H9 (cell line): ENCODE data around the gene VPS13A. TPM values are rescaled to one million over a fixed set of nuclear protein-coding genes. Genes with fewer than 3 reads are reported as not detected.

Source experiments
- DNase-seq: peaks from one replicate; pipeline ENCODE4 v3.0.0-alpha.2; 2017
- H2AFZ ChIP-seq: one replicate; pipeline ENCODE4 v1.6.1; 2013; ENCODE audit warnings: mild to moderate bottlenecking, low read length, control low read depth, moderate library complexity
- H2AK5ac ChIP-seq: 2 replicates; pipeline ENCODE4 v1.6.1; 2013; ENCODE audit warnings: low read length, control low read depth, mixed read lengths; ENCODE audit not compliant: insufficient read length
- H2BK120ac ChIP-seq: one replicate; pipeline ENCODE4 v1.6.1; 2013; ENCODE audit warnings: low read depth, mild to moderate bottlenecking, low read length, control low read depth, inconsistent platforms; ENCODE audit not compliant: poor library complexity, severe bottlenecking
- H2BK12ac ChIP-seq: 2 replicates; pipeline ENCODE4 v1.6.1; 2013; ENCODE audit warnings: low read length, control low read depth, mixed read lengths, low read depth; ENCODE audit not compliant: insufficient read length
- H2BK15ac ChIP-seq: 2 replicates; pipeline ENCODE4 v1.6.1; 2013; ENCODE audit warnings: low read depth, low read length, control low read depth
- H2BK20ac ChIP-seq: one replicate; pipeline ENCODE4 v1.6.1; 2013; ENCODE audit warnings: low read depth, mild to moderate bottlenecking, low read length, control low read depth, inconsistent platforms; ENCODE audit not compliant: poor library complexity, severe bottlenecking
- H2BK5ac ChIP-seq: 2 replicates; pipeline ENCODE4 v1.6.1; 2013; ENCODE audit warnings: low read length, control low read depth, mixed read lengths; ENCODE audit not compliant: insufficient read length
- H3K14ac ChIP-seq: 2 replicates; pipeline ENCODE4 v1.6.1; 2013; ENCODE audit warnings: low read length, control low read depth; ENCODE audit not compliant: insufficient read depth
- H3K18ac ChIP-seq: 2 replicates; pipeline ENCODE4 v1.6.1; 2013; ENCODE audit warnings: low read depth, mild to moderate bottlenecking, mixed read lengths, low read length, control low read depth; ENCODE audit not compliant: insufficient read length
- H3K23ac ChIP-seq: 2 replicates; pipeline ENCODE4 v1.6.1; 2013; ENCODE audit warnings: low read length, control low read depth, mixed read lengths, low read depth; ENCODE audit not compliant: insufficient read length
- H3K23me2 ChIP-seq: 2 replicates; pipeline ENCODE4 v1.6.1; 2013; ENCODE audit warnings: low read depth, mild to moderate bottlenecking, mixed read lengths, low read length, control low read depth; ENCODE audit not compliant: insufficient read length, poor library complexity, severe bottlenecking
- H3K27ac ChIP-seq: 2 replicates; pipeline ENCODE4 v1.5.1; 2013; ENCODE audit warnings: low read length, control low read depth, mixed read lengths, low read depth; ENCODE audit not compliant: insufficient read length
- H3K27me3 ChIP-seq: 2 replicates; pipeline ENCODE4 v1.6.1; 2013; ENCODE audit warnings: low read length, control low read depth, inconsistent platforms; ENCODE audit not compliant: insufficient read depth
- H3K4ac ChIP-seq: 2 replicates; pipeline ENCODE4 v1.6.1; 2013; ENCODE audit warnings: low read depth, mild to moderate bottlenecking, control low read depth, inconsistent platforms, low read length, moderate library complexity
- H3K4me1 ChIP-seq: 2 replicates; pipeline ENCODE4 v1.6.1; 2013; ENCODE audit warnings: low read length, control low read depth, inconsistent platforms; ENCODE audit not compliant: insufficient read depth
- H3K4me2 ChIP-seq: 2 replicates; pipeline ENCODE4 v1.6.1; 2013; ENCODE audit warnings: low read length, control low read depth, mixed read lengths; ENCODE audit not compliant: insufficient read length, insufficient read depth
- H3K56ac ChIP-seq: 2 replicates; pipeline ENCODE4 v1.6.1; 2013; ENCODE audit warnings: low read depth, mild to moderate bottlenecking, mixed read lengths, low read length, control low read depth; ENCODE audit not compliant: insufficient read length
- H3K79me1 ChIP-seq: 2 replicates; pipeline ENCODE4 v1.6.1; 2013; ENCODE audit warnings: low read depth, mild to moderate bottlenecking, moderate library complexity, low read length, control low read depth, inconsistent platforms; ENCODE audit not compliant: insufficient read depth, poor library complexity, severe bottlenecking
- H3K79me2 ChIP-seq: 2 replicates; pipeline ENCODE4 v1.6.1; 2013; ENCODE audit warnings: low read length, control low read depth, inconsistent platforms; ENCODE audit not compliant: insufficient read depth
- H3K9ac ChIP-seq: 2 replicates; pipeline ENCODE4 v1.6.1; 2013; ENCODE audit warnings: low read length, control low read depth, mixed read lengths; ENCODE audit not compliant: insufficient read length; ENCODE audit errors: extremely low read depth
- H3K9me3 ChIP-seq: one replicate; pipeline ENCODE4 v1.6.1; 2013; ENCODE audit warnings: low read depth, low read length, inconsistent platforms; ENCODE audit not compliant: control insufficient read depth
- H3T11ph ChIP-seq: one replicate; pipeline ENCODE4 v1.6.1; 2013; ENCODE audit warnings: mild to moderate bottlenecking, low read length, control low read depth, inconsistent platforms
- H4K20me1 ChIP-seq: one replicate; pipeline ENCODE4 v1.6.1; 2013; ENCODE audit not compliant: control insufficient read depth, insufficient read length, insufficient read depth
- H4K5ac ChIP-seq: 2 replicates; pipeline ENCODE4 v1.6.1; 2013; ENCODE audit warnings: low read depth, mild to moderate bottlenecking, mixed read lengths, low read length, control low read depth; ENCODE audit not compliant: insufficient read length
- H4K8ac ChIP-seq: replicated peaks from 2 replicates; pipeline ENCODE4 v1.6.1; 2013; ENCODE audit warnings: low read length, control low read depth, mixed read lengths, low read depth; ENCODE audit not compliant: insufficient read length
- H4K91ac ChIP-seq: 2 replicates; pipeline ENCODE4 v1.6.1; 2013; ENCODE audit warnings: low read depth, mild to moderate bottlenecking, moderate library complexity, mixed read lengths, low read length, control low read depth; ENCODE audit not compliant: insufficient read length
- H3K27ac Mint-ChIP-seq, 3 experiments: 2 replicates in 2 of 3; 3 replicates in 1 of 3; pipeline ENCODE4 v1.8.0; 2020 to 2021; ENCODE audit warnings: mixed read lengths in 3 of 3, mild to moderate bottlenecking in 1 of 3, moderate library complexity in 1 of 3
- H3K27me3 Mint-ChIP-seq: 2 replicates; pipeline ENCODE4 v1.8.0; 2021; ENCODE audit warnings: low read depth, mild to moderate bottlenecking, moderate library complexity, mixed read lengths
- H3K36me3 Mint-ChIP-seq, 3 experiments: 2 replicates in 2 of 3; 3 replicates in 1 of 3; pipeline ENCODE4 v1.8.0; 2020 to 2021; ENCODE audit warnings: low read depth in 3 of 3, mixed read lengths in 3 of 3; ENCODE audit not compliant: insufficient read depth in 1 of 3
- H3K4me1 Mint-ChIP-seq, 2 experiments: 2 replicates each; pipeline ENCODE4 v1.8.0; 2020; ENCODE audit warnings: mixed read lengths in 2 of 2
- H3K4me3 Mint-ChIP-seq, 2 experiments: 2 replicates in 1 of 2; 3 replicates in 1 of 2; pipeline ENCODE4 v1.8.0; 2020 to 2021; ENCODE audit warnings: mild to moderate bottlenecking in 2 of 2, mixed read lengths in 2 of 2, moderate library complexity in 1 of 2
- H3K9me3 Mint-ChIP-seq, 2 experiments: 2 replicates in 1 of 2; 3 replicates in 1 of 2; pipeline ENCODE4 v1.8.0; 2020; ENCODE audit warnings: mild to moderate bottlenecking in 2 of 2, mixed read lengths in 2 of 2, moderate library complexity in 1 of 2
- WGBS: extraction: QIAGEN DNeasy Blood & Tissue Kit; methylation state at CpG from one replicate; pipeline ENCODE4 v1.1.7; 2013; ENCODE audit warnings: missing lambda C conversion rate, low lambda C conversion rate, mixed read lengths; ENCODE audit not compliant: insufficient read length; ENCODE audit errors: extremely low coverage; 5-methylcytosine and 5-hydroxymethylcytosine counted together
- total RNA-seq: library from RNA; stranded (reverse); gene quantifications from 2 replicates; pipeline ENCODE4 v1.2.1, GENCODE V29; 2021
- TF ChIP-seq, protein P1 (sequence below): fragments of 200-600 bp; sonication (generic); conservative IDR thresholded peaks from 3 replicates; pipeline ENCODE4 v1.8.0; 2021; ENCODE audit warnings: antibody characterized with exemption, mild to moderate bottlenecking

The VPS13A gene
- total RNA-seq, 1 experiment from 2014 or later, result 34.0 TPM

GRCh38 chr9:77427256-77427927 is 250.1 kb downstream of the VPS13A start:
- H3K4me1 Mint-ChIP-seq, result no peaks in the 10 kb centered on the region; a peak in 1 of 4 replicates
- Histone ChIP-seq H3K79me2 (no peaks in the 10 kb centered on the region), H2AK5ac (no peak overlapping the region), H3K56ac (no peak overlapping the region), H3K27ac (no peak overlapping the region), H3K4ac (no peak overlapping the region), H4K91ac (no peak overlapping the region), H3K9ac (no peak overlapping the region), H3K14ac (no peak overlapping the region; the same call in 1 of the 2 replicates), H2BK120ac (no peak overlapping the region), H4K5ac (no peak overlapping the region), H2BK15ac (no peak overlapping the region), H2AFZ (no peak overlapping the region), H3T11ph (no peak overlapping the region), H3K9me3 (no peaks in the 10 kb centered on the region), H4K20me1 (no peaks in the 10 kb centered on the region), H3K18ac (no peak overlapping the region), H3K23me2 (no peaks in the 10 kb centered on the region), H3K27me3 (no peaks in the 10 kb centered on the region), H3K4me1 (no peaks in the 10 kb centered on the region), H3K23ac (no peak overlapping the region), H3K79me1 (no peaks in the 10 kb centered on the region), H4K8ac (no peak overlapping the region), H2BK20ac (no peak overlapping the region), H2BK5ac (no peak overlapping the region), H2BK12ac (no peak overlapping the region), H3K4me2 (no peak overlapping the region)
- no peak overlapping the region for H3K4me3 Mint-ChIP-seq
- no CpG with 5 or more reads among the region's 7 CpGs for WGBS
- no peaks in the 10 kb centered on the region; a peak in 1 of 5 replicates for H3K9me3 Mint-ChIP-seq
- H3K36me3 Mint-ChIP-seq, result no peaks in the 10 kb centered on the region; a peak in 2 of 7 replicates
- H3K27me3 Mint-ChIP-seq, result no peaks in the 10 kb centered on the region
- TF ChIP-seq, protein P1, sequence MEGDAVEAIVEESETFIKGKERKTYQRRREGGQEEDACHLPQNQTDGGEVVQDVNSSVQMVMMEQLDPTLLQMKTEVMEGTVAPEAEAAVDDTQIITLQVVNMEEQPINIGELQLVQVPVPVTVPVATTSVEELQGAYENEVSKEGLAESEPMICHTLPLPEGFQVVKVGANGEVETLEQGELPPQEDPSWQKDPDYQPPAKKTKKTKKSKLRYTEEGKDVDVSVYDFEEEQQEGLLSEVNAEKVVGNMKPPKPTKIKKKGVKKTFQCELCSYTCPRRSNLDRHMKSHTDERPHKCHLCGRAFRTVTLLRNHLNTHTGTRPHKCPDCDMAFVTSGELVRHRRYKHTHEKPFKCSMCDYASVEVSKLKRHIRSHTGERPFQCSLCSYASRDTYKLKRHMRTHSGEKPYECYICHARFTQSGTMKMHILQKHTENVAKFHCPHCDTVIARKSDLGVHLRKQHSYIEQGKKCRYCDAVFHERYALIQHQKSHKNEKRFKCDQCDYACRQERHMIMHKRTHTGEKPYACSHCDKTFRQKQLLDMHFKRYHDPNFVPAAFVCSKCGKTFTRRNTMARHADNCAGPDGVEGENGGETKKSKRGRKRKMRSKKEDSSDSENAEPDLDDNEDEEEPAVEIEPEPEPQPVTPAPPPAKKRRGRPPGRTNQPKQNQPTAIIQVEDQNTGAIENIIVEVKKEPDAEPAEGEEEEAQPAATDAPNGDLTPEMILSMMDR, result no peak
- DNase-seq, result no peak
- H3K27ac Mint-ChIP-seq, result no peak overlapping the region; a peak in 1 of 7 replicates
